Measurements from ENCODE around the gene JMJD1C.

The JMJD1C gene

DNA sequence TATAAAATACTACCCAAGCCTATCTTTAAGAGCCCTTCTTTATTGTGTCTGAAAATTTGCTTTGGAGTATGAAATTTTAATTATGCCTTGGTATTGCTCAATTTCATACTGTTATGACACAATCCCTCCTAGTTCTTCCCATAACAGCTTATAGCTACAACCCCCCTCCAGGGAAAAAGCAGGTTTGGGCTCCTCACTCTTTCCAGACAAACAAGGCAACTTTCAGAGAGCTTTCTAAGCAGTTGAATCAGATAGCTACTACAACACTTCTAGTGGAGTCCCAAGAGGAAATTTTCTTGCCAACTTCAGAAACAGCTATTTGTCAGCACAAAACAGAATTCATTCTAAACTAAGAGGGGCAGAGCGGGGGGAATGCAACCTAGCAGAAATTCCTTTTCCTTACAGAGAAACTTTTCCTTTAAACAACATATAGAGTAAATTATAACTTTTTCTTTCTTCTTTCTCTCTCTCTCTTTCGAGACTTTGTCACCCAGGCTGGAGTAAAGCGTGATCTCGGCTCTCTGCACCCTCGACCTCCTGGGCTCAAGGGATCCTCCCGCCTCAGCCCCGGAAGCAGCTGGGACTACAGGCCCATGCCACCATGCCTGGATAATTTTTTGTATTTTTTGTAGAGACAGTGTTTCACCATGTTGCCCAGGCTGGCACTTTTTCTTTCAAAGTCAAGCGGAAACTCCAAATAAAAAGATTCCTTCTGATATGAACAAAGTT, 26.0 kb upstream of the JMJD1C start:
- Mint-ChIP-seq H3K4me3 (no peak overlapping the region), H3K36me3 (peaks cover 13% of the 10 kb centered on the region), H3K27me3 (no peaks in the 10 kb centered on the region), H3K27ac (no peak overlapping the region), H3K9me3 (no peaks in the 10 kb centered on the region), H3K4me1 (peaks cover 21% of the 10 kb centered on the region)

DNA sequence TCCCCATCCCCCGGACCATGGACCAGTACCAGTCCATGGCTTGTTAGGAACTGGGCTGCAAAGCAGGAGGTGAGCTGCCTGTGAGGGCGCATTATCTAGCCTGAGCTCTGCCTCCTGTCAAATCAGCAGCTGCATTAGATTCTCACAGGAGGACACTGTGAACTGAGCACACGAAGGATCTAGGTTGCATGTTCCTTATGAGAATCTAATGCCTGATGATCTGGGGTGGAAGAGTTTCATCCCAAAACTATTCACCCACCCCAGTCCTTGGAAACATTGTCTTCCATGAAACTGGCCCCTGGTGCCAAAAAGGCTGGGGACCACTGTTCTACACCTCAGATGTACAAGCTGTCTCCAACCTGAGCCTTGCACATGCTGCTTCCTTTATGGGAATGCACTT, 24.1 kb upstream of the JMJD1C start:
- no peaks in the 10 kb centered on the region for H3K9me3 Mint-ChIP-seq
- no peak overlapping the region for H3K27ac Mint-ChIP-seq
- no peaks in the 10 kb centered on the region for H3K27me3 Mint-ChIP-seq
- H3K36me3 Mint-ChIP-seq = peaks cover 4% of the 10 kb centered on the region
- peaks cover 12% of the 10 kb centered on the region for H3K4me1 Mint-ChIP-seq
- no peak overlapping the region for H3K4me3 Mint-ChIP-seq

DNA sequence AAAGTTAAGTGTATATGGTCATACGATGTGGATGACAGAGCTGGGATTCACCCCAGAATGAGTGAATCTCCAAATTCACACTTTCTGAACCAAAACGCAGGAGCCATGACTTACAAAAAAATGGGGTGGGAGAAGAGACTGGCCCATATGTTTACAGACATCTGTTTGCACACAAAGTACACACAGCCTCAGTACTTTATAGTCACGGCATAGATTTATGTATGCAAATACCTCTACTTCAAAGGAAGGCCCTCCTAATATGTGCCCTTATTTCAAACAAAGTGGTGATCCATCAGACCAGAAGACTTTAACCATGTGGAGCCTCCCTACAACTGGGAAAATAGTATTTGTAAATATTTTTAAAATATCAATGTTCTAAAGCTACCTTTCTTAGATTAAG, 22.2 kb upstream of the JMJD1C start:
- Mint-ChIP-seq H3K4me3 (no peak overlapping the region), H3K9me3 (no peaks in the 10 kb centered on the region), H3K4me1 (peaks cover 21% of the 10 kb centered on the region), H3K27me3 (no peaks in the 10 kb centered on the region), H3K27ac (no peak overlapping the region), H3K36me3 (peaks cover 4% of the 10 kb centered on the region)

DNA sequence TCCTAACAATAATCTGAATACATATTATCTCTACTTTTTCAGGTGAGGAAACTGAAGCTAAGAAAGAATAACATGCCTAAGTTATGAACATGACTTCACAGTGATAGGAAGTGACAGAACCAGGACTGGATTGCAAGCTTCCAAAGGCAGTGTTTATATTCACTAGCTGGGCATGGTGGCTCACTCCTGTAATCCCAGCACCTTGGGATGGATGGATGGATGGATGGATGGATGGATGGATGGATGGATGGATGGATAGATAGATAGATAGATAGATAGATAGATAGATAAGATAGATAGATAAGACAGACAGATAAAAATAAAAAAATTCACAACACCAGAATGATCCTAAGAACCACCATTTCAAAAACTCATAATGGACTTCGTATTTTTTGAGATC, 18.2 kb upstream of the JMJD1C start:
- Mint-ChIP-seq H3K4me3 (no peak overlapping the region), H3K27me3 (no peaks in the 10 kb centered on the region), H3K27ac (no peak overlapping the region), H3K4me1 (peaks cover 32% of the 10 kb centered on the region), H3K9me3 (no peaks in the 10 kb centered on the region), H3K36me3 (no peaks in the 10 kb centered on the region)

DNA sequence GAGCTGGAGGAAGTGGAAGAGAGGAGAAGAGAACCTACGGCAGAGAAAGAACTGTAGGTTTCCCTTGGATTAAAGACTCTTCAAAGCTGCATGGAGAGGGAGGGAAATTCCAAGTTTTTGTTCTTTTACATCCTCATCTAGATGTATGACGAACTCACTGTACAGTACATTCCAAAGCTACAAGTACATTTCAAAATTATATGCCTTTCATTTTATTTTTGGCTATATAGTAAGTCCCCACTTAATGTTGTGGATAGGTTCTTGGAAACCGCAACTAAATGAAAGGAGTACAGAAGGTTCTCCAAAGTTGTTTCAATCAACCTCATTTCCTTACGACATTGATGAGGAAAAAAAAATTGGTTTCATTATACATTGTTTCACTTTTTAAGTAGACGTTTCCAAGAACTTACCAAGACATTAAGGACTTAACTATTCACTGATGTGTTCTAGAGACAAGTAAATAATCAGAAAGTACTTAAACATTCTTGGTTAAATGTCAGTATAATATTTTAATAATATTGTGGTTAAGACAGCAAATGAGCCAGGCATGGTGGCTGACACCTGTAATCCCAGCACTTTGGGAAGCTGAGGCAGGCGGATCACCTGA, 16.1 kb upstream of the JMJD1C start:
- H3K4me1 Mint-ChIP-seq = peaks cover 43% of the 10 kb centered on the region
- peaks cover 2% of the 10 kb centered on the region for H3K36me3 Mint-ChIP-seq
- H3K9me3 Mint-ChIP-seq = no peaks in the 10 kb centered on the region
- H3K4me3 Mint-ChIP-seq = no peak overlapping the region
- H3K27ac Mint-ChIP-seq = no peak overlapping the region
- no peaks in the 10 kb centered on the region for H3K27me3 Mint-ChIP-seq

DNA sequence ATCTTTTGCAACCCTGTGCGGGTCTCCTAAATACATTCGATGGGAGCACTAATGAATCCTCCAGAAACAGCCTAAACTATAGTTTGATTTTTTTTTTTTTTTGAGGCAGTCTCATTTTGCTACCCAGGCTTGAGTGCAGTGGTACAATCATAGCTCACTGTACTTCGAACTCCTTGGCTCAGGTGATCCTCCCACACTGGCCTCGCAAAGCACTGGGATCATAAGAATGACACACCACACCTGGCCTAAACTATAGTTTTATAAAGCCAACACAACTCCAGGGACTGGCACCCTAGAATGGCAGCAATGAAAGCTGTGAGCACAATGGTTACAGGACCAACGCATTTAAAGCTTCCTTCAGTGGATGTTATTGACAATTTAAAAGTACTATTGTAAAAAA, 14.5 kb upstream of the JMJD1C start:
- Mint-ChIP-seq H3K36me3 (peaks cover 5% of the 10 kb centered on the region), H3K4me1 (peaks cover 47% of the 10 kb centered on the region), H3K27me3 (no peaks in the 10 kb centered on the region), H3K27ac (no peak overlapping the region), H3K4me3 (no peak overlapping the region), H3K9me3 (no peaks in the 10 kb centered on the region)

DNA sequence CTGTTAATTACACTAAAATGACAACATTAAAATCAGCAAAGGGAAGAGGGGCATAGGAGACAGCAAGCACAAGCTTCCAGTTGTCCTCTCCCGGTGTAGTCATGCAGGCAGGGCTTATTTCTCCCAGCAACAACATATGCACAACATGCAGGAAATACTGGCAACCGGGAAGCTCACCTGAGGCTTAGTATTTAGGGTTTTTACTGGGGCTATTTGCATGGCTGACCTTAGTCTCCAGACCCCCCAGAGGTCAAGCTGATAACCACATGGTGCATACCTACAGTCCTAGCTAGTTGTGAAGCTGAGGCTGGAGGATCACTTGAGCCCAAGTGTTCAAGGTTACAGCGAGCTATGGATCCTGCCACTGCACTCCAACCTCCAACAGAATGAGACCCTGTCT, 12.8 kb upstream of the JMJD1C start:
- Mint-ChIP-seq H3K4me3 (no peak overlapping the region), H3K36me3 (peaks cover 5% of the 10 kb centered on the region), H3K9me3 (no peaks in the 10 kb centered on the region), H3K27me3 (no peaks in the 10 kb centered on the region), H3K4me1 (peaks cover 46% of the 10 kb centered on the region), H3K27ac (no peak overlapping the region)

DNA sequence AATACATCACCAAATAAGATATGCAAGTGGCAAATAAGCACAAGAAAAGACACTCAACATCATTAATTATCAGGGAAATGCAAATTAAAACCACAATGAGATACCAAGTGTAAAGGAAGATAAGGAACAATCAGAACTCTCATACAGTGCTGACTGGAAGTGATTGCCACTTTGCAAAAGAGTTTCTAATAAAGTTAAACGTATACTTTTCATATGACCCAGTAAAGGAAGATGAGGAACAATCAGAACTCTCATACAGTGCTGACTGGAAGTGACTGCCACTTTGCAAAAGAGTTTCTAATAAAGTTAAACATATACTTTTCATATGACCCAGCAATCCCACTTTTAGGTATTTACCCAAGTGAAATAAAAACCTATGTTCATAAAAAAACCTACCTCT, 12.2 kb upstream of the JMJD1C start:
- no peak overlapping the region for H3K27ac Mint-ChIP-seq
- no peaks in the 10 kb centered on the region for H3K27me3 Mint-ChIP-seq
- H3K36me3 Mint-ChIP-seq = peaks cover 5% of the 10 kb centered on the region
- H3K4me1 Mint-ChIP-seq = peaks cover 43% of the 10 kb centered on the region
- H3K9me3 Mint-ChIP-seq = no peaks in the 10 kb centered on the region
- no peak overlapping the region for H3K4me3 Mint-ChIP-seq

DNA sequence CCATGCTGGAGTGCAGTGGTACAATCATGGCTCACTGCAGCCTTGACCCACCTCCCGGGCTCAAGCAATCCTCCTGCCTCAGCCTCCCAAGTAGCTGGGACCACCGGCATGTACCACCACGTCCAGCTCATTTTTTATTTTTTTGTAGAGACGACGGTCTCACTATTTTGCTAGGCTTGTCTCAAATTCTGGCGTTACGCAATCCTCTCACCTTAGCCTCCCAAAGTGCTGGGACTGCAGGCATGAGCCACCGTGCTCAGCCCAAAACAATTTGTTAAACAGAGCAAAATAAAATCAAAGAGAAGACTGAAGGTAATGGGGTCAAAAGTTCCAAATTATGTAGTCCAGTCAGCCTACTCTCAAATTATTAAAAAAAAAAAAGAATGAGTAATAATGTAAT, 8.7 kb upstream of the JMJD1C start:
- H3K27ac Mint-ChIP-seq = no peak overlapping the region

DNA sequence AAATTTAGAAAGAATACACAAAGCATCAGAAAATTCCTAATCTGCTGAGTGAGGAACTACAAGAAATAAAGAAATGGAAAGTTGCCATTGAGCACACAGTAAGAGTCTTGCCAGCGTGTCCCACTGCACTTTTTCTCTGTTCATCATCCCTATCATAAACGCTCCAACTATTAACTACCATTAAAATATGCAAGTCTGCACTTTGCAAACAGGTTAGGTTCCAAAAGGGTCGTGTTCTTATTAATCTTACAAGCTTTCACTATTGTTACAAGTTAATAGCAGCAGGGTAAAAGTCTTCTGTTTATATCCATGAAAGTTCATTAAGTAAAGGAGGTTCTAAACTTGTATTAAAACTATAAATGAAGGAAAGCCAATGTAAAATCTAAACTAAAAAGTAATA, 5.2 kb upstream of the JMJD1C start:
- Mint-ChIP-seq H3K4me1 (peaks cover 42% of the 10 kb centered on the region), H3K4me3 (no peak overlapping the region), H3K36me3 (peaks cover 3% of the 10 kb centered on the region), H3K9me3 (no peaks in the 10 kb centered on the region), H3K27me3 (no peaks in the 10 kb centered on the region), H3K27ac (no peak overlapping the region)

More for the DNA sequence above, 8.7 kb upstream of the JMJD1C start:
- H3K4me1 Mint-ChIP-seq = peaks cover 42% of the 10 kb centered on the region
- H3K36me3 Mint-ChIP-seq = peaks cover 5% of the 10 kb centered on the region
- no peaks in the 10 kb centered on the region for H3K27me3 Mint-ChIP-seq
- H3K4me3 Mint-ChIP-seq = no peak overlapping the region
- no peaks in the 10 kb centered on the region for H3K9me3 Mint-ChIP-seq

DNA sequence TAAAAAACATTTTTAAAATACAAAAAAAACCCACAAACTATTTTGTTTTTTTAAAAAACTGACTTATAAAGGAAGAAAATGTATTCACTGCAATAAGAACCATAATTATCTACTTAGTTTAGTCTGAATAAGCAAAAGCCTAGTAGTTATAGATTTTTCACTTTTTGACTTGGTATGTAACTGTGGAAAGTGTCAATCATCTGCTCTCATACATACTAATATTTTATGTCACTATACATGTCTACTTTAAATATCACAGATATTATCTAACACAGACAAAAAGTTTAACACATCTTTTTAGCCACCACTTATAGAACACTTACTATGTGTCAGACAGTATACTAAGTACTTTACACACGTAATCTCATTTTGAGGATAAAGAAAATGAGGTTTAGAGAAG, 3.2 kb upstream of the JMJD1C start:
- Mint-ChIP-seq H3K36me3 (no peaks in the 10 kb centered on the region), H3K4me1 (peaks cover 41% of the 10 kb centered on the region)

DNA sequence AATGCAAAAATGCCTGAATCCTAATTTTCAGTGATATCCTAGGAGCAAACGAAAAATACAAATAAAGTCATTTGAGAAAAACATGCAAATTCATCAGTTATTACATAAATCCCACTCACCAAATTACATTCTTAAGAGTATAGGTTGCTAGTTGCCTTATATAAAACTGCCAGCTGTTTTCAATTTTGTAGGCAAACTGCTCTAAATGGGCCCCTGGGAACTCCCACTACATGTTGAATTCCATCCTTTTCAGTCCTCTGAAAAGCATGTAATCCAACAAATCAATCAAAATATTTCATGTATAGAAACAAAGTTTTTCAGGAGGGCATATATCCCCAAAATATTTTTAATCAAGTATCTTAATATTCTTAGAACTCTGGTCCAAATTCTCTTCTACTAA, 2.1 kb upstream of the JMJD1C start:
- Mint-ChIP-seq H3K4me1 (peaks cover 46% of the 10 kb centered on the region), H3K4me3 (no peak overlapping the region), H3K27ac (no peak overlapping the region)

More for the DNA sequence above, 3.2 kb upstream of the JMJD1C start:
- Mint-ChIP-seq H3K4me3 (no peak overlapping the region), H3K27me3 (no peaks in the 10 kb centered on the region), H3K9me3 (no peaks in the 10 kb centered on the region), H3K27ac (no peak overlapping the region)

DNA sequence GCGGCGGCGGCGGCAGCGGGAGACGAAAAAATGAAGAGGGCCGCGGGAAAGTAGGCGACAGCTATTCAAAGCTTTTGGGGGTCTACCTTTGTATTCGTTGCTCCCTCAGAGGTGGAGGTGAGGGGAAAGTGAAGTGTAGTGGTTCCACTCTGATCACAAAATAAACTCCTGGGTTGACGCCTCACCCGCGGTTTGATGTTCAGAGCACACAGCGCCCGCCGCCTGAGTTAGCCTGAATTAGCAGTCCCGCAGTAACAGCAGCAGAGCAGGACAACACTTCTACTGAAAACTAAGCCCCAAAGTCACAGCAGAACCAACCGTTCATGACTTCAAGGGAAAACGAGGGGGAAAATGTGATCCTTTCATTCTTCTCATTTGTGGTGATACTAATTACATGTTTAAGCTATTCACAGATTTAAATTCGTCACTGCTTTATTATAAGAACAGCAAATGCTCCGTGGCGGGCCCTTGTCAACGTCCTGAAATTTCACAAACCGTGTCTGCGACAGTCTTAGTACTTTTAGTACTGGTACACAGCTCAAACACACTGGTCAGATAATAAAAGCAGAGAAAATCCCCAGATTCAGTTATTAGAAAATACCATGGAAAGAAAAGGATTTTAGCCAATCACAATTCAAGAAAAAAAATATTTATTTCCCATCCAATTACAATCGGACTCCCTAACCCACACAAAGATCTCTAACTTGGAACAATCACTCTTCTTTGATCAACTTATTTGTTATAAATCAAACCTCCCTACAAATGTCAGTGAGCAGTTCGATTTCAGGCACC, 563 bp upstream of the JMJD1C start:
- Mint-ChIP-seq H3K9me3 (no peaks in the 10 kb centered on the region), H3K27me3 (no peaks in the 10 kb centered on the region), H3K27ac (peak overlapping the region; percentile 73), H3K4me1 (peaks cover 58% of the 10 kb centered on the region), H3K4me3 (peak overlapping the region; percentile 89), H3K36me3 (no peaks in the 10 kb centered on the region)

More for the DNA sequence above, 2.1 kb upstream of the JMJD1C start:
- Mint-ChIP-seq H3K27me3 (no peaks in the 10 kb centered on the region), H3K36me3 (no peaks in the 10 kb centered on the region), H3K9me3 (no peaks in the 10 kb centered on the region)

DNA sequence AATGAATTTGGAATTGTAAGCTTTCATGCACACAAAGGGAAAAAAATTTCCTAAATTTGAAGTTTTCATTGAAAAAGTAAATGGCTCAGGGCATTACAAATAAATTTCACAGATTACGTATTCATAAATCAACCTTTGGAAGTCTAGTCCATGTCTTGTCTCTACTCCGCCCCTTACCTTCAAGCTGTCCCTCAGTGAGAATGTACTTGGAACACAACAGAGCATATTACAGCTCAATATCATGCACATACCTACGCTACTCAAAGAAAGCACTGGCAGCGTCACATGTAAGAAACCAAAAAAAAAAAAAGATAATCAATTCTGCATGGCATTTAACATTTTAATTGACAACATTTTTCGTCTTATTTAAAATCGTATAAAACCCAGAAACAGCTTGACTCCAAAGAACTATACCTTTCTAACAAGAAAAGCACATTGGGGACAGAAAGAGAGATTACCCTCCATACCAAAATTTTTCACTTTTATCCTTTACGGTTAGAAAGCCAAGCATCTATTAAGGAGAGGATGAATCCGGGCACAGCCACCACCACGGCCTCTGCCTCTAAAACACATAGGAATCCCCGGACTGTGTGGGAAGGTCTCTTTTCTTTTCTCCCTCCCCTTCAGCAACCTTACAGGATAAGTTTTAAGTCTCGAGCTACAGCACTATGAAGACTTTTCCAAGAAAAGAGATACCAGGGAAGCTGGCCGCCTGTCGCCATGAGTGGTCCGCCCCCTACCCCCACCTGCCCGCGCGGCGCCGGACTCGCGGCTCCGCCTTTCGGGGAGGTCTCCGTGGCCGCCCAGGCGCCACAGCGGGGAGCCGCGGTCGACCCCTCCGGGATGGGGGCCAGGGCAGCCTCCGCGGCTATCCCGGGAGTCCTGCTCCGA, 1.1 kb downstream of the JMJD1C start:
- peak overlapping the region; percentile 89 for H3K4me3 Mint-ChIP-seq
- H3K9me3 Mint-ChIP-seq = no peaks in the 10 kb centered on the region
- H3K36me3 Mint-ChIP-seq = no peaks in the 10 kb centered on the region
- no peaks in the 10 kb centered on the region for H3K27me3 Mint-ChIP-seq
- peaks cover 50% of the 10 kb centered on the region for H3K4me1 Mint-ChIP-seq
- no peak overlapping the region for H3K27ac Mint-ChIP-seq

DNA sequence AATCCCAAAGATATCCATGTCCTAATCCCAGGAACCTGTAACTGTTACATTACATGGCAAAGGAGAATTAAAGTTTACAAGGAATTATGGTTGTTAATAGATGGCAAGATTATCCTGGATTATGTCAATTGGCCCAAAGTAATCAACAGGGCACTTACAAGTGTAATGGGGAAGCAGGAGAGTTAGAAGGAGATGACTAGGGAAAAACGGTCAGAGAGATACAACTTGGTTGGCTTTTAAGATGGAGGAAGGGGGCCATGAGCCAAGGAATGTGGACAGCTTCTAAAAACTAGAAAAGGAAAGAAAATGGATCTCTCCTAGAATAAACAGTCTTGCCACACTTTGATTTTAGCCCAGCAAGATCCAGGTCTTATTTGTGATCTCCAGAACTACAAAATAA, 3.3 kb downstream of the JMJD1C start:
- peaks cover 44% of the 10 kb centered on the region for H3K4me1 Mint-ChIP-seq
- H3K27ac Mint-ChIP-seq = no peak overlapping the region
- H3K27me3 Mint-ChIP-seq = no peaks in the 10 kb centered on the region
- no peaks in the 10 kb centered on the region for H3K9me3 Mint-ChIP-seq
- no peak overlapping the region for H3K4me3 Mint-ChIP-seq
- no peaks in the 10 kb centered on the region for H3K36me3 Mint-ChIP-seq

Measured in activated naive CD4-positive, alpha-beta T cell treated with anti-CD3 and anti-CD28 coated beads, Interleukin-2, amount 50 U/mL, for 24 hours (primary cell).